Activated T-cell treated with anti-CD3 and anti-CD28 coated beads for 48 hours (primary cell): Measurements from ENCODE around the gene ZNF354C.
"Not testable (repeated sequence)": the region's sequence is repeated elsewhere in the genome, so short reads cannot be mapped to it uniquely, and the experiment has no call there.

Experiments
- DNase-seq: peaks from one replicate; pipeline ENCODE4 v3.0.0-alpha.2; 2020; ENCODE audit warnings: low read depth

Gene ZNF354C

GRCh38 chr5:179060116-179061008, at the start of gene ZNF354C:
Gene ZNF354C (plus strand): TSS chr5:179060373. CDS start chr5:179062069, 1,696 bp downstream.
- DNase-seq = peak; percentile 81

GRCh38 chr5:179023528-179024189, 36.5 kb upstream of the ZNF354C start, which contains the start of gene ZNF879:
Gene ZNF879 (plus strand): TSS chr5:179023804. CDS start chr5:179025005, 1,201 bp downstream.
- DNase-seq = peak; percentile 88

- DNase-seq = no peak
These were observed 27.1 kb upstream of the ZNF354C start for GRCh38 chr5:179033004-179033580.

GRCh38 chr5:179044765-179045164, 15.4 kb upstream of the ZNF354C start:
- no peak for DNase-seq

GRCh38 chr5:179051784-179052183, 8.4 kb upstream of the ZNF354C start:
- DNase-seq = no peak

GRCh38 chr5:179054036-179054785, 6.0 kb upstream of the ZNF354C start:
- DNase-seq = no peak

- no peak for DNase-seq
These were observed 5.3 kb upstream of the ZNF354C start for GRCh38 chr5:179054876-179055275.

GRCh38 chr5:179055436-179055835, 4.7 kb upstream of the ZNF354C start:
- no peak for DNase-seq

GRCh38 chr5:179055841-179056240, 4.3 kb upstream of the ZNF354C start:
- no peak for DNase-seq

- no peak for DNase-seq
These were observed 852 bp downstream of the ZNF354C start for GRCh38 chr5:179061025-179061424.

- DNase-seq = no peak
These were observed 5.5 kb downstream of the ZNF354C start for GRCh38 chr5:179065703-179066102.

- DNase-seq = no peak
These were observed 19.2 kb downstream of the ZNF354C start for GRCh38 chr5:179079165-179079987.

- DNase-seq = no peak
These were observed 20.6 kb downstream of the ZNF354C start for GRCh38 chr5:179080724-179081123.

GRCh38 chr5:179089502-179089901, 29.3 kb downstream of the ZNF354C start:
- no peak for DNase-seq

GRCh38 chr5:179101282-179101681, 41.1 kb downstream of the ZNF354C start:
- DNase-seq = not testable (repeated sequence)

GRCh38 chr5:179110528-179110927, 50.4 kb downstream of the ZNF354C start:
- DNase-seq = no peak

GRCh38 chr5:179111267-179112207, 51.4 kb downstream of the ZNF354C start:
- no peak for DNase-seq

GRCh38 chr5:179112469-179113142, 52.4 kb downstream of the ZNF354C start:
- DNase-seq = no peak

GRCh38 chr5:179113143-179113530, 53.0 kb downstream of the ZNF354C start:
- DNase-seq = no peak
